HG03139 (cell line): Measurements from ENCODE around the gene MCOLN2.
"Not testable (repeated sequence)": the region's sequence is repeated elsewhere in the genome, so short reads cannot be mapped to it uniquely, and the experiment has no call there.

Source experiments
- ATAC-seq: cut with Tn5 transposase; IDR thresholded peaks from one replicate; pipeline ENCODE4 v1.9.1; 2021; ENCODE audit not compliant: unreplicated experiment

MCOLN2 gene

GRCh38 chr1:84944767-84945486, 52.0 kb downstream of the MCOLN2 start:
- ATAC-seq: peak; percentile 88

- no peak for ATAC-seq
Observed at GRCh38 chr1:84941843-84942242, 55.1 kb downstream of the MCOLN2 start.

GRCh38 chr1:84940481-84940880, 56.4 kb downstream of the MCOLN2 start:
- no peak for ATAC-seq

- ATAC-seq: no peak
Observed at GRCh38 chr1:84939761-84940160, 57.2 kb downstream of the MCOLN2 start.

- ATAC-seq: no peak
Observed at GRCh38 chr1:84939151-84939550, 57.8 kb downstream of the MCOLN2 start.

- no peak for ATAC-seq
Observed at GRCh38 chr1:84936116-84936810, 60.6 kb downstream of the MCOLN2 start.

GRCh38 chr1:84933011-84933611, 63.8 kb downstream of the MCOLN2 start:
- ATAC-seq: no peak

- no peak for ATAC-seq
Observed at GRCh38 chr1:84930831-84931230, 66.1 kb downstream of the MCOLN2 start.

GRCh38 chr1:84930329-84930728, 66.6 kb downstream of the MCOLN2 start:
- no peak for ATAC-seq

GRCh38 chr1:84929581-84929980, 67.3 kb downstream of the MCOLN2 start:
- no peak for ATAC-seq

- ATAC-seq: no peak
Observed at GRCh38 chr1:84928979-84929378, 67.9 kb downstream of the MCOLN2 start.

GRCh38 chr1:84923317-84923716, 73.6 kb downstream of the MCOLN2 start:
- no peak for ATAC-seq

- no peak for ATAC-seq
Observed at GRCh38 chr1:84920159-84920558, 76.8 kb downstream of the MCOLN2 start.

- ATAC-seq: no peak
Observed at GRCh38 chr1:84919461-84919970, 77.4 kb downstream of the MCOLN2 start.

- no peak for ATAC-seq
Observed at GRCh38 chr1:84918726-84919336, 78.1 kb downstream of the MCOLN2 start.

- ATAC-seq: no peak
Observed at GRCh38 chr1:84916897-84917296, 80.0 kb downstream of the MCOLN2 start.

- ATAC-seq: no peak
Observed at GRCh38 chr1:84913555-84913892, 83.4 kb downstream of the MCOLN2 start.

GRCh38 chr1:84912726-84913554, 84.0 kb downstream of the MCOLN2 start:
- ATAC-seq: no peak

GRCh38 chr1:84908746-84909464, 88.0 kb downstream of the MCOLN2 start:
- ATAC-seq: not testable (repeated sequence)
